ENCODE results near the gene VPS51. TPM values are rescaled to one million over a fixed set of nuclear protein-coding genes. Genes with fewer than 3 reads are reported as not detected.

Gene VPS51
- total and polyA plus RNA-seq, 2 of the 13 experiments (the other 11 are each of a cell fraction or from before 2014, with no cell fraction given), result 76.3 to 90.6 TPM

DNA sequence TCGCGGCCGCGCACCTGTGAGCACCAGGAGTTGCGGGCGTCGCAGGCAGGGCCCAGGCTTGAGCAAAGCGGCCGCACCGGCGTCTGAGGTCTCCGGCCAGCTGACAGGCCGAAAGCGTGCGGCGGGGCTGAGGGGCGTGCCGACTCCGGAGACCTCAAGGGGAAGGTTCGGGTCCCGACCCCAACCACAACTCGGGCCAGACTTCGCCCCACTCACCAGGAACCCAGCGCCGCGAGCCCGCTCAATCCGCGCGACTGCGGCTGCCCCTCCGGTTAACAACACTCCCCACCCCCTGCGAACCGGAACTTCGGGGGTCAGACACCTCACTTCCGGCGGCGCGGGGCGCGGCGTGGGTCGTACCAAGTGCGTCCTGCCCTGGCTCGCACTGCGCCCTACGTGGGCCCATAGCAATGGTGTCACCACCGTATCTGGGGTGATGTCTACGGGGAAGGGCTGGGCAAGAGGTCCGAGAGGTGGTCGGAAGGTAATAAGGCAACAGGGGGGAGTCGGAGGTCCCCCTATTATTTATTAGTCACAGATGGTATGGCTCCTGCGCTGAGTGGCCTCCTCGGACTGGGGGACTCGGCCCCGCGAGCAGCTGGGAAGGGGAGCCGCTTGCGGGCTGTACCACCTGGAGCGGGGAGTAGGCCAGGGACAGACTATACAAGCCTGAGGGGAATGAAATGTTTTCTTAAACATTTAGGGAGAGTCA, 38.4 kb downstream of the VPS51 start, which contains the start of gene SYVN1 (continued):
- TF ChIP-seq, protein P1, sequence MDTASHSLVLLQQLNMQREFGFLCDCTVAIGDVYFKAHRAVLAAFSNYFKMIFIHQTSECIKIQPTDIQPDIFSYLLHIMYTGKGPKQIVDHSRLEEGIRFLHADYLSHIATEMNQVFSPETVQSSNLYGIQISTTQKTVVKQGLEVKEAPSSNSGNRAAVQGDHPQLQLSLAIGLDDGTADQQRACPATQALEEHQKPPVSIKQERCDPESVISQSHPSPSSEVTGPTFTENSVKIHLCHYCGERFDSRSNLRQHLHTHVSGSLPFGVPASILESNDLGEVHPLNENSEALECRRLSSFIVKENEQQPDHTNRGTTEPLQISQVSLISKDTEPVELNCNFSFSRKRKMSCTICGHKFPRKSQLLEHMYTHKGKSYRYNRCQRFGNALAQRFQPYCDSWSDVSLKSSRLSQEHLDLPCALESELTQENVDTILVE (CRISPR knock-in tag; IDR thresholded peaks at IDR 0.05), result peak; percentile 93
- TF ChIP-seq, protein P2, sequence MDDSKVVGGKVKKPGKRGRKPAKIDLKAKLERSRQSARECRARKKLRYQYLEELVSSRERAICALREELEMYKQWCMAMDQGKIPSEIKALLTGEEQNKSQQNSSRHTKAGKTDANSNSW (CRISPR knock-in tag; IDR thresholded peaks at IDR 0.05; ENCODE audit: borderline replicate concordance), result peak; percentile 74; the same call in 1 of the 2 replicates
- TF ChIP-seq, protein P3, sequence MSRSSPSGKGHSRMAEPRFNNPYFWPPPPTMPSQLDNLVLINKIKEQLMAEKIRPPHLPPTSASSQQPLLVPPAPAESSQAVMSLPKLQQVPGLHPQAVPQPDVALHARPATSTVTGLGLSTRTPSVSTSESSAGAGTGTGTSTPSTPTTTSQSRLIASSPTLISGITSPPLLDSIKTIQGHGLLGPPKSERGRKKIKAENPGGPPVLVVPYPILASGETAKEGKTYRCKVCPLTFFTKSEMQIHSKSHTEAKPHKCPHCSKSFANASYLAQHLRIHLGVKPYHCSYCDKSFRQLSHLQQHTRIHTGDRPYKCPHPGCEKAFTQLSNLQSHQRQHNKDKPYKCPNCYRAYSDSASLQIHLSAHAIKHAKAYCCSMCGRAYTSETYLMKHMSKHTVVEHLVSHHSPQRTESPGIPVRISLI (CRISPR knock-in tag; IDR thresholded peaks at IDR 0.05; ENCODE audit: borderline replicate concordance), result peak; percentile 12; the same call in 1 of the 2 replicates
- TF ChIP-seq YY1 (IDR thresholded peaks at IDR 0.05; ENCODE audit: insufficient read depth, insufficient replicate concordance, low read depth, low read length) (peak; percentile 41), ZNF317 (CRISPR knock-in tag; IDR thresholded peaks at IDR 0.05) (0 out of 2 replicates have a peak, but pooled peaks have one; percentile 38), ZNF205 (CRISPR knock-in tag; IDR thresholded peaks at IDR 0.05) (no peak), ZNF335 (CRISPR knock-in tag; IDR thresholded peaks at IDR 0.05) (0 out of 2 replicates have a peak, but pooled peaks have one; percentile 16), KDM5A (IDR thresholded peaks at IDR 0.05; ENCODE audit: borderline replicate concordance, low read length) (peak; percentile 92), ZNF124 (CRISPR knock-in tag; IDR thresholded peaks at IDR 0.05) (peak; percentile 42; the same call in 1 of the 2 replicates), PRMT3 (CRISPR knock-in tag; IDR thresholded peaks at IDR 0.05; ENCODE audit: borderline replicate concordance, low read depth) (no peak), RFXAP (CRISPR knock-in tag; IDR thresholded peaks at IDR 0.05; ENCODE audit: borderline replicate concordance) (no peak), ZSCAN20 (CRISPR knock-in tag; IDR thresholded peaks at IDR 0.05; ENCODE audit: borderline replicate concordance) (no peak), ZNF598 (CRISPR knock-in tag; IDR thresholded peaks at IDR 0.05; ENCODE audit: borderline replicate concordance) (peak; percentile 72; the same call in 1 of the 2 replicates), ZNF382 (CRISPR knock-in tag; IDR thresholded peaks at IDR 0.05; ENCODE audit: borderline replicate concordance) (no peak)
- TF ChIP-seq, protein P4, sequence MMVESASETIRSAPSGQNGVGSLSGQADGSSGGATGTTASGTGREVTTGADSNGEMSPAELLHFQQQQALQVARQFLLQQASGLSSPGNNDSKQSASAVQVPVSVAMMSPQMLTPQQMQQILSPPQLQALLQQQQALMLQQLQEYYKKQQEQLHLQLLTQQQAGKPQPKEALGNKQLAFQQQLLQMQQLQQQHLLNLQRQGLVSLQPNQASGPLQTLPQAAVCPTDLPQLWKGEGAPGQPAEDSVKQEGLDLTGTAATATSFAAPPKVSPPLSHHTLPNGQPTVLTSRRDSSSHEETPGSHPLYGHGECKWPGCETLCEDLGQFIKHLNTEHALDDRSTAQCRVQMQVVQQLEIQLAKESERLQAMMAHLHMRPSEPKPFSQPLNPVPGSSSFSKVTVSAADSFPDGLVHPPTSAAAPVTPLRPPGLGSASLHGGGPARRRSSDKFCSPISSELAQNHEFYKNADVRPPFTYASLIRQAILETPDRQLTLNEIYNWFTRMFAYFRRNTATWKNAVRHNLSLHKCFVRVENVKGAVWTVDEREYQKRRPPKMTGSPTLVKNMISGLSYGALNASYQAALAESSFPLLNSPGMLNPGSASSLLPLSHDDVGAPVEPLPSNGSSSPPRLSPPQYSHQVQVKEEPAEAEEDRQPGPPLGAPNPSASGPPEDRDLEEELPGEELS (CRISPR knock-in tag; IDR thresholded peaks at IDR 0.05), result peak; percentile 38
- TF ChIP-seq, protein P5, sequence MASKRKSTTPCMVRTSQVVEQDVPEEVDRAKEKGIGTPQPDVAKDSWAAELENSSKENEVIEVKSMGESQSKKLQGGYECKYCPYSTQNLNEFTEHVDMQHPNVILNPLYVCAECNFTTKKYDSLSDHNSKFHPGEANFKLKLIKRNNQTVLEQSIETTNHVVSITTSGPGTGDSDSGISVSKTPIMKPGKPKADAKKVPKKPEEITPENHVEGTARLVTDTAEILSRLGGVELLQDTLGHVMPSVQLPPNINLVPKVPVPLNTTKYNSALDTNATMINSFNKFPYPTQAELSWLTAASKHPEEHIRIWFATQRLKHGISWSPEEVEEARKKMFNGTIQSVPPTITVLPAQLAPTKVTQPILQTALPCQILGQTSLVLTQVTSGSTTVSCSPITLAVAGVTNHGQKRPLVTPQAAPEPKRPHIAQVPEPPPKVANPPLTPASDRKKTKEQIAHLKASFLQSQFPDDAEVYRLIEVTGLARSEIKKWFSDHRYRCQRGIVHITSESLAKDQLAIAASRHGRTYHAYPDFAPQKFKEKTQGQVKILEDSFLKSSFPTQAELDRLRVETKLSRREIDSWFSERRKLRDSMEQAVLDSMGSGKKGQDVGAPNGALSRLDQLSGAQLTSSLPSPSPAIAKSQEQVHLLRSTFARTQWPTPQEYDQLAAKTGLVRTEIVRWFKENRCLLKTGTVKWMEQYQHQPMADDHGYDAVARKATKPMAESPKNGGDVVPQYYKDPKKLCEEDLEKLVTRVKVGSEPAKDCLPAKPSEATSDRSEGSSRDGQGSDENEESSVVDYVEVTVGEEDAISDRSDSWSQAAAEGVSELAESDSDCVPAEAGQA (IDR thresholded peaks at IDR 0.05; ENCODE audit: low read depth), result peak; percentile 66; the same call in 1 of the 2 replicates
- TF ChIP-seq, protein P5 (CRISPR knock-in tag; IDR thresholded peaks at IDR 0.05; ENCODE audit: borderline replicate concordance), result 0 out of 2 replicates have a peak, but pooled peaks have one; percentile 21
